ENCODE results near the gene EFCAB14.

DNA sequence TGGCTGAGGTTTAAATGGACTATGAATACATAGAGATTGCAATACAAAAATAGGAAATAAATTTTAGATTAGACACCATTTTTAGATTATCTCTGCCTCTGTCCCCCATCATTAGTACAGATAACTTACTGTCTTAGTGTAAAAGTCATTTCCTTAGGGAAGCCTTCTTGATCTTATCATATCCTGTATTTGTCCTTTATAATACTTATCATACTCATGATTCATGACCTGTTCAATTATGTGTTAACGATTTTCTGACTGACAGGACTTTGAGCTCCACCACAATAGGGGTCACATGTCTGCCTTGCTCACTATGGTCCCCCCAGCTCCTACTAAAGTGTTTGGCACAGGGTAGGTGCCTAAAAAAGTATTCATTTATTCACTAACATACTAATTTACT is 32.7 kb downstream of the EFCAB14 start:
- TF ChIP-seq, protein P1, sequence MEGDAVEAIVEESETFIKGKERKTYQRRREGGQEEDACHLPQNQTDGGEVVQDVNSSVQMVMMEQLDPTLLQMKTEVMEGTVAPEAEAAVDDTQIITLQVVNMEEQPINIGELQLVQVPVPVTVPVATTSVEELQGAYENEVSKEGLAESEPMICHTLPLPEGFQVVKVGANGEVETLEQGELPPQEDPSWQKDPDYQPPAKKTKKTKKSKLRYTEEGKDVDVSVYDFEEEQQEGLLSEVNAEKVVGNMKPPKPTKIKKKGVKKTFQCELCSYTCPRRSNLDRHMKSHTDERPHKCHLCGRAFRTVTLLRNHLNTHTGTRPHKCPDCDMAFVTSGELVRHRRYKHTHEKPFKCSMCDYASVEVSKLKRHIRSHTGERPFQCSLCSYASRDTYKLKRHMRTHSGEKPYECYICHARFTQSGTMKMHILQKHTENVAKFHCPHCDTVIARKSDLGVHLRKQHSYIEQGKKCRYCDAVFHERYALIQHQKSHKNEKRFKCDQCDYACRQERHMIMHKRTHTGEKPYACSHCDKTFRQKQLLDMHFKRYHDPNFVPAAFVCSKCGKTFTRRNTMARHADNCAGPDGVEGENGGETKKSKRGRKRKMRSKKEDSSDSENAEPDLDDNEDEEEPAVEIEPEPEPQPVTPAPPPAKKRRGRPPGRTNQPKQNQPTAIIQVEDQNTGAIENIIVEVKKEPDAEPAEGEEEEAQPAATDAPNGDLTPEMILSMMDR (IDR thresholded peaks at IDR 0.05): no peak
- TF ChIP-seq EZH2 (IDR thresholded peaks at IDR 0.05) (no peak), EZH2phosphoT487 (IDR thresholded peaks at IDR 0.05) (no peak)
